Activated CD4-positive, alpha-beta T cell treated with anti-CD3 and anti-CD28 coated beads, Interleukin-2, Interleukin-6, amounts not matched to agents 100 ng/mL and 50 ng/mL, durations not matched to agents 16 hours and 8 hours (primary cell): ENCODE measurements around the gene CCDC40.
A peak's percentile ranks its signal among the peaks of the same experiment; 100 is the strongest.
"Not testable (repeated sequence)": the region's sequence is repeated elsewhere in the genome, so short reads cannot be mapped to it uniquely, and the experiment has no call there.

Source experiments
- DNase-seq: peaks from one replicate; pipeline ENCODE4 v3.0.0-alpha.2; 2020

CCDC40 gene

GRCh38 chr17:80023481-80024205 lies 12.8 kb upstream of the CCDC40 start:
- no peak for DNase-seq

- DNase-seq = no peak
Measured at GRCh38 chr17:80024206-80024972, 12.1 kb upstream of the CCDC40 start.

GRCh38 chr17:80025140-80025539 lies 11.3 kb upstream of the CCDC40 start:
- DNase-seq = no peak

- DNase-seq = no peak
Measured at GRCh38 chr17:80025796-80026195, 10.6 kb upstream of the CCDC40 start.

- DNase-seq = no peak
Measured at GRCh38 chr17:80026359-80027042, 9.9 kb upstream of the CCDC40 start.

GRCh38 chr17:80027043-80027435 lies 9.4 kb upstream of the CCDC40 start:
- DNase-seq = no peak

GRCh38 chr17:80028030-80028429 lies 8.4 kb upstream of the CCDC40 start:
- no peak for DNase-seq

- DNase-seq = no peak
Measured at GRCh38 chr17:80029258-80029974, 7.0 kb upstream of the CCDC40 start.

- DNase-seq = no peak
Measured at GRCh38 chr17:80030730-80031410, 5.6 kb upstream of the CCDC40 start.

GRCh38 chr17:80031691-80032430 lies 4.6 kb upstream of the CCDC40 start:
- DNase-seq = no peak

GRCh38 chr17:80032614-80033171 lies 3.7 kb upstream of the CCDC40 start:
- no peak for DNase-seq

- DNase-seq = no peak
Measured at GRCh38 chr17:80033840-80034239, 2.6 kb upstream of the CCDC40 start.

- peak; percentile 33 for DNase-seq
Measured at GRCh38 chr17:80034791-80035686, 1.4 kb upstream of the CCDC40 start.

GRCh38 chr17:80035687-80035936 lies 830 bp upstream of the CCDC40 start, which contains the start of gene TBC1D16:
TBC1D16 (minus strand) TSS chr17:80035872; CDS start chr17:80013547, 22,325 bp downstream.
- DNase-seq = no peak

GRCh38 chr17:80036715-80037477 lies 454 bp downstream of the CCDC40 start:
- peak; percentile 12 for DNase-seq

GRCh38 chr17:80043963-80044362 lies 7.5 kb downstream of the CCDC40 start:
- DNase-seq = no peak

- no peak for DNase-seq
Measured at GRCh38 chr17:80045703-80046102, 9.3 kb downstream of the CCDC40 start.

- not testable (repeated sequence) for DNase-seq
Measured at GRCh38 chr17:80046709-80047108, 10.3 kb downstream of the CCDC40 start.

GRCh38 chr17:80047176-80047575 lies 10.7 kb downstream of the CCDC40 start:
- no peak for DNase-seq

GRCh38 chr17:80049986-80050385 lies 13.5 kb downstream of the CCDC40 start:
- DNase-seq = no peak
